GM21515 (cell line): ENCODE measurements around the gene ADPRM.
"Not testable (repeated sequence)": the region's sequence is repeated elsewhere in the genome, so short reads cannot be mapped to it uniquely, and the experiment has no call there.

Experiments
- ATAC-seq: cut with Tn5 transposase; IDR thresholded peaks from one replicate; pipeline ENCODE4 v1.9.1; 2021; ENCODE audit not compliant: unreplicated experiment

Gene ADPRM

GRCh38 chr17:10698096-10698818, 863 bp downstream of the ADPRM start:
- ATAC-seq, result no peak

GRCh38 chr17:10699856-10700255, 2.5 kb downstream of the ADPRM start:
- no peak for ATAC-seq

- no peak for ATAC-seq
Observed at GRCh38 chr17:10702574-10702973, 5.2 kb downstream of the ADPRM start.

GRCh38 chr17:10705727-10706126, 8.3 kb downstream of the ADPRM start:
- no peak for ATAC-seq

- no peak for ATAC-seq
Observed at GRCh38 chr17:10713318-10713717, 15.9 kb downstream of the ADPRM start.

GRCh38 chr17:10716218-10716617, 18.8 kb downstream of the ADPRM start:
- no peak for ATAC-seq

- no peak for ATAC-seq
Observed at GRCh38 chr17:10718547-10718946, 21.2 kb downstream of the ADPRM start.

GRCh38 chr17:10724546-10725195, 27.3 kb downstream of the ADPRM start:
- ATAC-seq, result no peak

GRCh38 chr17:10725262-10725661, 27.9 kb downstream of the ADPRM start:
- ATAC-seq, result no peak

GRCh38 chr17:10726196-10726595, 28.8 kb downstream of the ADPRM start:
- ATAC-seq, result no peak

- ATAC-seq, result no peak
Observed at GRCh38 chr17:10727192-10727591, 29.8 kb downstream of the ADPRM start.

GRCh38 chr17:10728331-10728892, 31.0 kb downstream of the ADPRM start:
- ATAC-seq, result no peak

GRCh38 chr17:10729334-10730193, 32.2 kb downstream of the ADPRM start, which contains the start of gene TMEM220:
TSS of gene TMEM220 (minus strand) at chr17:10730023. CDS start at chr17:10729851, 172 bp downstream.
- peak; percentile 58 for ATAC-seq

- ATAC-seq, result not testable (repeated sequence)
Observed at GRCh38 chr17:10730247-10730646, 32.9 kb downstream of the ADPRM start.

- no peak for ATAC-seq
Observed at GRCh38 chr17:10731408-10731879, 34.0 kb downstream of the ADPRM start.

GRCh38 chr17:10732121-10732520, 34.7 kb downstream of the ADPRM start:
- ATAC-seq, result not testable (repeated sequence)

GRCh38 chr17:10733666-10734065, 36.3 kb downstream of the ADPRM start:
- no peak for ATAC-seq

- ATAC-seq, result no peak
Observed at GRCh38 chr17:10735251-10735650, 37.9 kb downstream of the ADPRM start.

- no peak for ATAC-seq
Observed at GRCh38 chr17:10735821-10736220, 38.4 kb downstream of the ADPRM start.

GRCh38 chr17:10737168-10737622, 39.8 kb downstream of the ADPRM start:
- ATAC-seq, result no peak

GRCh38 chr17:10737736-10738135, 40.3 kb downstream of the ADPRM start:
- ATAC-seq, result no peak
